Stimulated activated CD4-positive, alpha-beta T cell treated with anti-CD3 and anti-CD28 coated beads, TNF-alpha, amount 100 ng/mL, for 1 hour (primary cell): ENCODE results near the gene TMEM134.

Source experiments
- DNase-seq, 3 donors: peaks; one replicate each; pipeline ENCODE4 v3.0.0-alpha.2; 2020; ENCODE audit warnings: low read depth in 3 of 3, low spot score in 1 of 3

Gene TMEM134

GRCh38 chr11:67500831-67501715, 32.0 kb upstream of the TMEM134 start:
- DNase-seq: no peak

GRCh38 chr11:67500484-67500821, 31.4 kb upstream of the TMEM134 start:
- no peak for DNase-seq

- DNase-seq: no peak
These were observed 30.9 kb upstream of the TMEM134 start for GRCh38 chr11:67499808-67500483.

- DNase-seq: no peak
These were observed 29.5 kb upstream of the TMEM134 start for GRCh38 chr11:67498544-67498972.

- no peak for DNase-seq
These were observed 28.7 kb upstream of the TMEM134 start for GRCh38 chr11:67497656-67498291.

- DNase-seq: no peak
These were observed 27.1 kb upstream of the TMEM134 start for GRCh38 chr11:67496113-67496512.

- DNase-seq: no peak
These were observed 26.4 kb upstream of the TMEM134 start for GRCh38 chr11:67495234-67496005.

- no peak for DNase-seq
These were observed 25.6 kb upstream of the TMEM134 start for GRCh38 chr11:67494371-67495233.

GRCh38 chr11:67493548-67494370, 24.7 kb upstream of the TMEM134 start:
- no peak for DNase-seq

GRCh38 chr11:67492801-67493547, 23.9 kb upstream of the TMEM134 start:
- DNase-seq: no peak

GRCh38 chr11:67492069-67492727, 23.1 kb upstream of the TMEM134 start:
- no peak for DNase-seq

GRCh38 chr11:67491276-67492068, 22.4 kb upstream of the TMEM134 start:
- no peak for DNase-seq

GRCh38 chr11:67490727-67491065, 21.6 kb upstream of the TMEM134 start:
- no peak for DNase-seq

GRCh38 chr11:67489885-67490726, 21.1 kb upstream of the TMEM134 start:
- no peak for DNase-seq

GRCh38 chr11:67489203-67489884, 20.3 kb upstream of the TMEM134 start:
- DNase-seq: no peak
